Dedifferentiated amniotic fluid mesenchymal stem cell (primary cell): ENCODE results near the gene CHD9.
"Not testable (repeated sequence)": the region's sequence is repeated elsewhere in the genome, so short reads cannot be mapped to it uniquely, and the experiment has no call there.

Source experiments
- DNase-seq: peaks from one replicate; pipeline ENCODE4 v3.0.0-alpha.2; 2016; ENCODE audit errors: extremely low spot score

CHD9 gene

GRCh38 chr16:53054670-53055485 lies at the start of gene CHD9:
TSS of gene CHD9 (plus strand) at chr16:53054991. CDS start at chr16:53156090, 101,099 bp downstream.
- DNase-seq: peak; percentile 66

GRCh38 chr16:53007095-53007494 lies 47.7 kb upstream of the CHD9 start:
- no peak for DNase-seq

GRCh38 chr16:53014287-53014686 lies 40.5 kb upstream of the CHD9 start:
- DNase-seq: no peak

- DNase-seq: no peak
Observed at GRCh38 chr16:53018834-53019416, 35.9 kb upstream of the CHD9 start.

- DNase-seq: peak; percentile 53
Observed at GRCh38 chr16:53022374-53022773, 32.4 kb upstream of the CHD9 start.

- no peak for DNase-seq
Observed at GRCh38 chr16:53024045-53024444, 30.7 kb upstream of the CHD9 start.

- DNase-seq: no peak
Observed at GRCh38 chr16:53029971-53030370, 24.8 kb upstream of the CHD9 start.

GRCh38 chr16:53031323-53031942 lies 23.4 kb upstream of the CHD9 start:
- DNase-seq: no peak

GRCh38 chr16:53034306-53034705 lies 20.5 kb upstream of the CHD9 start:
- DNase-seq: no peak

- no peak for DNase-seq
Observed at GRCh38 chr16:53035176-53035942, 19.4 kb upstream of the CHD9 start.

GRCh38 chr16:53036066-53036465 lies 18.7 kb upstream of the CHD9 start:
- no peak for DNase-seq

GRCh38 chr16:53036711-53037110 lies 18.1 kb upstream of the CHD9 start:
- not testable (repeated sequence) for DNase-seq

GRCh38 chr16:53040788-53041187 lies 14.0 kb upstream of the CHD9 start:
- no peak for DNase-seq

GRCh38 chr16:53041320-53042051 lies 13.3 kb upstream of the CHD9 start:
- peak; percentile 41 for DNase-seq

GRCh38 chr16:53042235-53042701 lies 12.5 kb upstream of the CHD9 start:
- DNase-seq: no peak

GRCh38 chr16:53043428-53043831 lies 11.4 kb upstream of the CHD9 start:
- DNase-seq: no peak

- DNase-seq: no peak
Observed at GRCh38 chr16:53043986-53044601, 10.7 kb upstream of the CHD9 start.

GRCh38 chr16:53045341-53046220 lies 9.2 kb upstream of the CHD9 start:
- no peak for DNase-seq

- not testable (repeated sequence) for DNase-seq
Observed at GRCh38 chr16:53047515-53047914, 7.3 kb upstream of the CHD9 start.
